Inflammatory macrophage (primary cell): ENCODE data around the gene UBQLN1.
"Not testable (repeated sequence)": the region's sequence is repeated elsewhere in the genome, so short reads cannot be mapped to it uniquely, and the experiment has no call there.

Experiments used
- DNase-seq, 2 donors: peaks; one replicate each; pipeline ENCODE4 v3.0.0-alpha.2; 2020 to 2022
- total RNA-seq, 18 experiments: gene quantifications; one replicate each; lab custom pipeline; 2026; ENCODE audit warnings: mixed read lengths in 6 of 18, inconsistent platforms in 2 of 18; lab: John Stamatoyannopoulos, UW

UBQLN1 gene
- 132 to 254 (median 195) reads per million in 18 experiments for total RNA-seq

GRCh38 chr9:83707768-83708514, at the start of gene UBQLN1:
Gene UBQLN1 (minus strand): TSS chr9:83707958. CDS start chr9:83707679, 279 bp downstream.
- DNase-seq, result peak; percentile 87 to 92

GRCh38 chr9:83754383-83754977, 46.7 kb upstream of the UBQLN1 start:
- DNase-seq, result no peak

GRCh38 chr9:83749706-83750105, 41.9 kb upstream of the UBQLN1 start:
- no peak for DNase-seq

- DNase-seq, result no peak
Observed at GRCh38 chr9:83744206-83744605, 36.4 kb upstream of the UBQLN1 start.

- no peak for DNase-seq
Observed at GRCh38 chr9:83733739-83734138, 26.0 kb upstream of the UBQLN1 start.

GRCh38 chr9:83728591-83729368, 21.0 kb upstream of the UBQLN1 start:
- not testable (repeated sequence) for DNase-seq

DNA sequence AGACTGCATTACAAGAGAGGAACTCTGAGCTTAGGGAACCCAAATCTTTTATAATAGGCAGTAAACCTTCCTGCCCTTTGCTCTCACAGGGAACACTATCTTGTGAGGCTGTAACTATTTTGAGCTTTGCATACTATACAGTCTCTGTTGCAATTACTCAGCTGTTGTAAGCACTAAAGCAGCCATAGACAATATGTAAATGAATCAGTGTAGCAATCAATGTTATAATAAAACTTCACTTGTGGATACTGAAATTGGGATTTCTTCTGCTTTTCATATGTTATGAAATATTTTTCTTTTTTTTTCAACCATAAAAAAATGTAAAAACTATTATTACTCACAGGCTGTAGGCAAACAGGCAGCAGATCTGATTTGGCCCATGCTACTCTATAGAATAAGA, 16.7 kb upstream of the UBQLN1 start:
- DNase-seq, result peak; percentile 28 to 65

DNA sequence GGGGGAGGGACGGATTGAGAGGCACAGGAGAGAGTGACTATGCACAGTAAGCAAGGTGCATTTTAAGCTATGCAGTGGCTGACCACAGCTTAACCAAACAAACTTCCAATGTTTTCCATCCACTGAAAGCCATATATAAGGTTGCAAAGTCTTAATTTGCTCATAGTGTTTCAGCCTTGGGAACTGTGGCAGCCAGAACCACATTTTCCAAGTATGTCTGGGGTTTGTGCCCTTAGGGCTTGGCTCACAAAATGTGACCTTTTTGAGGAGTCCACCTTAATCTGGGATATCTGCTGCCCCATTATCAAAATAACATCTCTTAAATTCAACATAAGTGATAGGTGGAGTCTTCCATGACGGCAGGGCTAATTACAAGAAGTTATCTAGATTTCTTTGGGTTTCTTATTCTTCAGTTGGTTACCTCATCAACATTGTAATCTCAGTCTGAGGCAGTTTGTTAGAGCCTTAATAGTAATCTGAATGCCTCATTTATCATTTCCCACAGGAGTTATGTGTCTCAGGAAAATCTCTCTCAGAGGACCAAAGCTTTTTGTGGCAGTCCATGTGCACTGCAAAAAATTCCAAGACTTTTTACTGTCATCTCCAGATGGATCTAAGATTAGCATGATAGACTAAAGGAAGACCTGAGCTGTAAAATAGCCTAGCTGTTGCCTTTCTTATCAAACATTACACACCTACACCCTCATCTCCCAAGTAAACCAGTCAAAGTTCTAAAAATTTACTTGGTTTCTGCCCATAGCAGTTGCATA, 15.2 kb upstream of the UBQLN1 start:
- no peak for DNase-seq

GRCh38 chr9:83721509-83721908, 13.8 kb upstream of the UBQLN1 start:
- no peak for DNase-seq

- no peak for DNase-seq
Observed at GRCh38 chr9:83715794-83716193, 8.0 kb upstream of the UBQLN1 start.

DNA sequence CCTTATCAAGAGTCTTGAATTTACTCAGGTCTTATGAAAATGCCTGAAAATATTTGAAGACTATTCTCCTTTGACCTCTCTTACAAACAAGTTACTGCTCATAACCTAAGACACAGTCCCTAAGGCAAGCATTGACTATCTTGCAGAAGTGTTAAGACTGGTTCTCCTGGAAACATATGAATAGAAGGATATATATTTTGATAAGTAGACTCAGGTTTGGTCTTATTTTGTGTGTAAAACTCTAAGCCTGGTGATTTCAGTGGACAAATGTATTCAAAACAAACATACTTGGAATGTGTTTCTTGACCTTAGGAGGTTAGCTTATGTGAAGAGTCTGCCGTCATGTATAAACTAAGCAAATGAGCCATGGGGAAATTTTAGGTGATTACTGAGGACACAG, 7.5 kb upstream of the UBQLN1 start:
- no peak for DNase-seq

GRCh38 chr9:83714329-83714728, 6.6 kb upstream of the UBQLN1 start:
- peak; percentile 39 to 70 for DNase-seq

DNA sequence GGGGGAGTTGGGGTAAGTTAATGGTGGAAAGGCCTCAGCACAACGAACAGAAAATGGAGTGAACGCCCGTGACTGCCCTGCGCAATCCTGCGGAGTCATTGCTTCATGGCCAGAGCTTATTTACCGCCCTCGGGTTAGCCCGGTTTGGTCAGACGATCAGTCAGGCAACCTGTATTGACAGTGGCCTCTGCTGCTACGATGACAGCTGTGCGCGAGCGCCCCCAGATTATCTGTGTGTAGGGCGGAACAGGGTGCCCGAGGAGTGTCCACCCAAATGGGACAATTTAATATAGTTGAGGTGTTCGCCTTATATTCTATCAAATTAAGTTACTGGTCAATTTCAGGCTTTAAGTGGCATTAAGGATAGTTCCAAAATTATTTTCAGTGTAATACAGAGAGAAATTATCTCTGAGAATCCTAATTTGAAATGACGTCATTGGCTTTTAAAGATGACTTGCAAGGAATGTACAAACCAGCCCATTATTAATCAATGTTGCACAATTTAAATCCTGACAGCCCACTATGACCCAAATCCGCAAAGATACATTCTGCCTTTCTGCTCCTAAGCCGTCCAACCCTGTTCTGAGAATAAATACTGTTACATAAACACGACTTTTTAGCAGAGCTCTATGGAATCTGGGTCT, 879 bp upstream of the UBQLN1 start:
- peak; percentile 97 to 98 for DNase-seq

GRCh38 chr9:83707518-83707767, 315 bp downstream of the UBQLN1 start:
- no peak for DNase-seq

DNA sequence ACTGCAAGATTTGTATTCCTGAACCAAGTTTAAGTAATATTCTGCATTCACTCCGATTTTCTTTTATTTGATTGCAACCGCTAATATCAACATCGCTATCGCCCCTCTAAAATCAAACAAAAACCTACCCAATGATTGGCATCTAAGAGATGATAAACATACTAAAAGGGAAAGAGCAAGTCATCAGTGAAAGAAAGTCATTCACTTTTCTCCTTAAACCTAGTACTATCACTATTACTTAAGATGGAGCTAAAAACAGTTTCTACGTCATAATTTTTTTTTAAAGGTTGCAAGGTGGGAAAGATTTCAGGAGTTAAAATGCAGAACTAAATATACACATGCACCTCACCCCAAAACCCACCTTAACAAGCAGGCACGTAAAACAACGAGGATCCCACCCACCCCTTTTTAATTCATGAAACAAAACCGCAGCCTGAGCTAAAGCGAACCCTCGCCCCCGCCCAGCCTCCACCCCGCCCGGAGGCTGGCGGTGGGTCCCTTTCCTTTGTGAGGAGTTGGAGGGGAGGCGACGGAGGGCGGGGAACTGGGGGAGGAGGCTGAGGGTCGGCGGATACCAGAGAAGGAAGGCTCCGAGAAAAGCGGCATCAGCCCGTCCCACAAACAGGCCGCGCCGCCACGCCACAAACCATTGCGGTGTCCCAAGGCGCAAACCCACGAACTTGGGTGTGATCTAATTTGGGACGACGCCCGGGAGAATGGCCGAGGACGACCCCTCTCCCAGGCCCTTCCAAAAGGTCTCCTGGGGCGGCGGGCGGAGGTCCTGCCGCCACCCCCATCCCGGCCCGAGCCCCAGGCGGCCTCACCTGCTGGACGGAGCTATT, 861 bp downstream of the UBQLN1 start:
- DNase-seq, result peak; percentile 24 to 39

DNA sequence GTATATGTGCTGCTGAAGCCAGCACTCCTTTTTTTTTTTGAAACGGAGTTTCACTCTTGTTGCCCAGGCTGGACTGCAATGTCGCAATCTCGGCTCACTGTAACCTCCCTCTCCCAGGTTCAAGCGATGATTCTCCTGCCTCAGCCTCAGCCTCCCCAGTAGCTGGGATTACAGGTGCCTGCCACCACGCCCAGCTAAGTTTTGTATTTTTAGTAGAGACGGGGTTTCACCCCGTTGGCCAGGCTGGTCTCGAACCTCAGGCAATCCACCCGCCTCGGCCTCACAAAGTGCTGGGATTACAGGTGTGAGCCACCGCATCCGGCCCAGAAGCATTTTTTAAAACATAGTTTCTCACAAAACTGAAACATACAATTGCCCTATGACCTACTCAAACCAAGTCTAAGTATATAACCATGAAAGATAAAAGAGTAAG, 2.5 kb downstream of the UBQLN1 start:
- DNase-seq, result not testable (repeated sequence)

- no peak for DNase-seq
Observed at GRCh38 chr9:83701769-83702168, 6.0 kb downstream of the UBQLN1 start.

DNA sequence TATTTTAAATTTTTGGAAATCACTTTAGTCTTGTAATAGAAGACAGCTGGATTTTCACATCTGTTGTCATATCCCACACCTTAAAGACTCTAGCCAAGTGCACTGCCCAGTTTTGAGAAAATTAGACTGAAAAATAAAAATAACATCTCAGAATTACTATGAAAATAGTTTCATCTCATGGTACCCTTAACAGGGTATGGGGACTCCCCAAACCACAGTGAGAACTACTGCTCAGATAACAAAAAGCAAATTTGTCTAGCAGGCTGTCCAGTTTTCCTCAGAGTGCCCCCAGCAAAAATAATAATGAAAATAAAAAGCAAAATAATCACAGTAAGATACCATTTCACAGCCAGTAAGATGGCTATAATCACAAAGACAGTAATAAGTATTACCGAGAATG, 6.5 kb downstream of the UBQLN1 start:
- DNase-seq, result no peak

DNA sequence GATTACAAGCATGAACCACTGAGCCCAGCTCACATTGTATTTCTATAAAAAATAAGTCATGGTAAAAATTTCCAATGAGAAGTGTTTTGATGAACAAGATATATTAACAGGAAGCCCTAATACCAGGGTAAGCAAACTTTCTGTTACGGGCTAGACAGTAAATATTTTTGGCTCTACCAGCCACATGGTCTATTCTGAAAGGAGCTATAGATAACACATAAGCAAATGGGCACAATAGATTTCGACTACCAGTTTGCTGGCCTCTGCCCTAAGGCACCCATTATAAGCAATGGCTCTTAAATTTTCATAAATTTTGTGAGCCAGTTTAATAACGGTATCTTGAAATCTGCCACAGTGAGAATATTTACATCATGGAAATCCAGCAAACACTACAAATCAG, 8.1 kb downstream of the UBQLN1 start:
- no peak for DNase-seq

DNA sequence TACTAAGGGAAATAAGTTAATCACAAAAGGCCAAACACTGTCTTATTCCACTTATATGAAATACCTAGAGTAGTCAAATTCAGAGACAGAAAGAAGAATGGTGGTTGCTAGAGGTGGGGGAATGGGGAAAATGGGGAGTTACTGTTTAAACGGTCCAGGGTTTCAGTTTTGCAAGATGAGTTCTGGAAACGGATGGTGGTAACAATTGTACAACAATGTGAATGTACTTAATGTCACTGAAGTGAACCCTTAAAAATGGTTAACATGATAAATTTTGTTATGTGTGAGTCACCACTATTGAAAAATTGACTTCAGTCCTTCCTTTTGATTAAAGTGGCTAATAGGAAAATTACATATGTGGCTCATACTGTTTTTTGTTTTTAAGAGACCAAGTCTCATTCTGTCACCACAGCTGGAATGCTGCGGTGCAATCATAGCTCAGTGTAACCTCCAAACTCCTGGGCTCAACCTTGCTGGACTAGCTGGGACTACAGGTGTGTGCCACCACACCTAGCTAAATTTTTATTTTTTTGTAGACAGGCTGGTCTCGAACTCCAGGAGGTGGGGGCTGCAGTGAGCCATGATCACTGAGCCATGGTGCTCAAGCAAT, 8.7 kb downstream of the UBQLN1 start:
- DNase-seq, result no peak

GRCh38 chr9:83691492-83691891, 16.3 kb downstream of the UBQLN1 start:
- no peak for DNase-seq
